Panc1 (cell line): ENCODE results near the gene FUCA2.

Source experiments
- POLR2AphosphoS5 ChIP-seq: IDR thresholded peaks from 2 replicates; pipeline ENCODE4 v1.6.1; 2012; ENCODE audit warnings: mild to moderate bottlenecking, low read depth, low read length, moderate library complexity
- SIN3A ChIP-seq: IDR thresholded peaks from 2 replicates; pipeline ENCODE4 v1.6.1; 2012; ENCODE audit warnings: low read depth, mild to moderate bottlenecking, low read length, moderate library complexity, borderline replicate concordance; ENCODE audit not compliant: insufficient read depth
- TF ChIP-seq, protein P1 (sequence below): fragments of 450-650 bp; IDR thresholded peaks from 2 replicates; pipeline ENCODE4 v1.5.1; 2017; ENCODE audit warnings: mild to moderate bottlenecking
- TF ChIP-seq, protein P2 (sequence below), 2 experiments: IDR thresholded peaks; 2 replicates each; pipeline ENCODE4 v1.6.1; 2011 to 2012; ENCODE audit warnings: low read depth in 2 of 2, control low read depth in 1 of 2, low read length in 1 of 2, mild to moderate bottlenecking in 1 of 2, moderate library complexity in 1 of 2; ENCODE audit not compliant: insufficient read depth in 1 of 2

DNA sequence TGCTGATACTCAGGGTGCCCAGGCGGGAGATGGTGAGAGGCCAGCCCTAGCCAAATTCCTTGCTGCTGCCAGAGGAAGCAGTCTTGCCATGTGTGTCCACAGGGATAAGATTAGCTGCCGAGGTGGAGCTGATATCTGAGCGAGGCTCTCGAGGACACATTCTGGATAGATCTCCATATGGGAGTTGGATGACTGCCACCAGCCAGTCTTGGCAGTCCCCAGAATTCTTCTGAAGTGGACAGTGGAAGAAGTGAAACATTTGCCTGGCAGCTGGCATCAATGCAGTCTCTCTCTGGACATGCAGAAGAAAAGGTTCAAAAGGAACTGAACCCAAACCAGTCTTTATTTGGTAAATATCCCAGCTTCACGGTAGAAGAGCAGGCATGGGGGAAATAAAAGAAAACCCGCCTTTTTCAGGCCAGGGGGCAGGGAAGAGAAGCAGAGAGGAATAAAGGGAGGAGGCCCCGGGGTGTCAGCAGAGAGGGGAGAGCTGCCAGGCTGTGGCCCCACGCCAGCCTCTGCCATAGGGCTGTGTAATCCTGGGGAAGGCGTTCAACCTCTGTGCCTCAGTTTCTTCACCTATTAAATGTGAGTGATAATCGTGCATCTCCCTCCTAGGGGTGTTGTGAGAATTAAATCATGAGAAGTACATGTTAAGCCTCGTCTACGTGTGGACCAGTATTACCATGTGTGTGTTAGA is 3.7 kb upstream of the FUCA2 start:
- TF ChIP-seq, protein P1, sequence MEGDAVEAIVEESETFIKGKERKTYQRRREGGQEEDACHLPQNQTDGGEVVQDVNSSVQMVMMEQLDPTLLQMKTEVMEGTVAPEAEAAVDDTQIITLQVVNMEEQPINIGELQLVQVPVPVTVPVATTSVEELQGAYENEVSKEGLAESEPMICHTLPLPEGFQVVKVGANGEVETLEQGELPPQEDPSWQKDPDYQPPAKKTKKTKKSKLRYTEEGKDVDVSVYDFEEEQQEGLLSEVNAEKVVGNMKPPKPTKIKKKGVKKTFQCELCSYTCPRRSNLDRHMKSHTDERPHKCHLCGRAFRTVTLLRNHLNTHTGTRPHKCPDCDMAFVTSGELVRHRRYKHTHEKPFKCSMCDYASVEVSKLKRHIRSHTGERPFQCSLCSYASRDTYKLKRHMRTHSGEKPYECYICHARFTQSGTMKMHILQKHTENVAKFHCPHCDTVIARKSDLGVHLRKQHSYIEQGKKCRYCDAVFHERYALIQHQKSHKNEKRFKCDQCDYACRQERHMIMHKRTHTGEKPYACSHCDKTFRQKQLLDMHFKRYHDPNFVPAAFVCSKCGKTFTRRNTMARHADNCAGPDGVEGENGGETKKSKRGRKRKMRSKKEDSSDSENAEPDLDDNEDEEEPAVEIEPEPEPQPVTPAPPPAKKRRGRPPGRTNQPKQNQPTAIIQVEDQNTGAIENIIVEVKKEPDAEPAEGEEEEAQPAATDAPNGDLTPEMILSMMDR: no peak
- no peak for TF ChIP-seq POLR2AphosphoS5
- no peak for TF ChIP-seq SIN3A
- TF ChIP-seq, protein P2, sequence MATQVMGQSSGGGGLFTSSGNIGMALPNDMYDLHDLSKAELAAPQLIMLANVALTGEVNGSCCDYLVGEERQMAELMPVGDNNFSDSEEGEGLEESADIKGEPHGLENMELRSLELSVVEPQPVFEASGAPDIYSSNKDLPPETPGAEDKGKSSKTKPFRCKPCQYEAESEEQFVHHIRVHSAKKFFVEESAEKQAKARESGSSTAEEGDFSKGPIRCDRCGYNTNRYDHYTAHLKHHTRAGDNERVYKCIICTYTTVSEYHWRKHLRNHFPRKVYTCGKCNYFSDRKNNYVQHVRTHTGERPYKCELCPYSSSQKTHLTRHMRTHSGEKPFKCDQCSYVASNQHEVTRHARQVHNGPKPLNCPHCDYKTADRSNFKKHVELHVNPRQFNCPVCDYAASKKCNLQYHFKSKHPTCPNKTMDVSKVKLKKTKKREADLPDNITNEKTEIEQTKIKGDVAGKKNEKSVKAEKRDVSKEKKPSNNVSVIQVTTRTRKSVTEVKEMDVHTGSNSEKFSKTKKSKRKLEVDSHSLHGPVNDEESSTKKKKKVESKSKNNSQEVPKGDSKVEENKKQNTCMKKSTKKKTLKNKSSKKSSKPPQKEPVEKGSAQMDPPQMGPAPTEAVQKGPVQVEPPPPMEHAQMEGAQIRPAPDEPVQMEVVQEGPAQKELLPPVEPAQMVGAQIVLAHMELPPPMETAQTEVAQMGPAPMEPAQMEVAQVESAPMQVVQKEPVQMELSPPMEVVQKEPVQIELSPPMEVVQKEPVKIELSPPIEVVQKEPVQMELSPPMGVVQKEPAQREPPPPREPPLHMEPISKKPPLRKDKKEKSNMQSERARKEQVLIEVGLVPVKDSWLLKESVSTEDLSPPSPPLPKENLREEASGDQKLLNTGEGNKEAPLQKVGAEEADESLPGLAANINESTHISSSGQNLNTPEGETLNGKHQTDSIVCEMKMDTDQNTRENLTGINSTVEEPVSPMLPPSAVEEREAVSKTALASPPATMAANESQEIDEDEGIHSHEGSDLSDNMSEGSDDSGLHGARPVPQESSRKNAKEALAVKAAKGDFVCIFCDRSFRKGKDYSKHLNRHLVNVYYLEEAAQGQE (IDR thresholded peaks at IDR 0.05; ENCODE audit: insufficient read depth in 1 of 2, low read depth in 2 of 2, low read length in 1 of 2): no peak
